ENCODE measurements around the gene ZSCAN31.

DNA sequence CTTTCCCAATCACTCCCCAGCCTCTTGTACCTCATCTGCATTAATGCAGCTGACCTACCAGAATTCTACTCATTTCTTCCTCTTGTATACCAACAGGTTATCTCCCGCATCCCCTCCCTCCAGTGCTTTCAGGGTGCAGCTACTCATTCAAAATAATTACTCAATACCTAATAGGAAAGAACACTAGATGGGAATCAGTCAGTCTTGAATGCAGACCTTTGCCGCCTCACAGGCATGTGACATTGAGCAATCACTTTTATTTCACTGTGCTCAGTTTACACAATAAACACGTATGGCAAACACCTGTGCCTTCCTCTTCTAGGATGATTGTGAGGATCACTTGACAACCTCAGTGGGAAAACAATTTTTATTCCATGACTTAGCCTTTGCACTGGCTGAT lies 13.3 kb downstream of the ZSCAN31 start:
- TF ChIP-seq, protein P1, sequence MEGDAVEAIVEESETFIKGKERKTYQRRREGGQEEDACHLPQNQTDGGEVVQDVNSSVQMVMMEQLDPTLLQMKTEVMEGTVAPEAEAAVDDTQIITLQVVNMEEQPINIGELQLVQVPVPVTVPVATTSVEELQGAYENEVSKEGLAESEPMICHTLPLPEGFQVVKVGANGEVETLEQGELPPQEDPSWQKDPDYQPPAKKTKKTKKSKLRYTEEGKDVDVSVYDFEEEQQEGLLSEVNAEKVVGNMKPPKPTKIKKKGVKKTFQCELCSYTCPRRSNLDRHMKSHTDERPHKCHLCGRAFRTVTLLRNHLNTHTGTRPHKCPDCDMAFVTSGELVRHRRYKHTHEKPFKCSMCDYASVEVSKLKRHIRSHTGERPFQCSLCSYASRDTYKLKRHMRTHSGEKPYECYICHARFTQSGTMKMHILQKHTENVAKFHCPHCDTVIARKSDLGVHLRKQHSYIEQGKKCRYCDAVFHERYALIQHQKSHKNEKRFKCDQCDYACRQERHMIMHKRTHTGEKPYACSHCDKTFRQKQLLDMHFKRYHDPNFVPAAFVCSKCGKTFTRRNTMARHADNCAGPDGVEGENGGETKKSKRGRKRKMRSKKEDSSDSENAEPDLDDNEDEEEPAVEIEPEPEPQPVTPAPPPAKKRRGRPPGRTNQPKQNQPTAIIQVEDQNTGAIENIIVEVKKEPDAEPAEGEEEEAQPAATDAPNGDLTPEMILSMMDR (IDR thresholded peaks at IDR 0.05 in 2 of 3, conservative IDR thresholded peaks at IDR 0.05 in 1 of 3; ENCODE audit: insufficient read depth in 2 of 3, low read depth in 1 of 3, low read length in 3 of 3): no peak
- no peak for TF ChIP-seq SIN3A (IDR thresholded peaks at IDR 0.05; ENCODE audit: borderline replicate concordance in 2 of 2, control insufficient read depth in 1 of 2, low read depth in 2 of 2, low read length in 2 of 2)
- no peak for TF ChIP-seq TRIM24 (IDR thresholded peaks at IDR 0.05)
- TF ChIP-seq SRF (CRISPR knock-in tag; IDR thresholded peaks at IDR 0.05): no peak
- no peak for TF ChIP-seq FOXM1 (IDR thresholded peaks at IDR 0.05; ENCODE audit: low read depth)
- no peak for TF ChIP-seq FOXM1 (CRISPR knock-in tag; IDR thresholded peaks at IDR 0.05; ENCODE audit: low read depth)
- no peak for TF ChIP-seq ZC3H11A (IDR thresholded peaks at IDR 0.05; ENCODE audit: low read depth, low read length)
- no peak for TF ChIP-seq CHD2 (IDR thresholded peaks at IDR 0.05; ENCODE audit: low read depth, low read length)
- TF ChIP-seq, protein P2, sequence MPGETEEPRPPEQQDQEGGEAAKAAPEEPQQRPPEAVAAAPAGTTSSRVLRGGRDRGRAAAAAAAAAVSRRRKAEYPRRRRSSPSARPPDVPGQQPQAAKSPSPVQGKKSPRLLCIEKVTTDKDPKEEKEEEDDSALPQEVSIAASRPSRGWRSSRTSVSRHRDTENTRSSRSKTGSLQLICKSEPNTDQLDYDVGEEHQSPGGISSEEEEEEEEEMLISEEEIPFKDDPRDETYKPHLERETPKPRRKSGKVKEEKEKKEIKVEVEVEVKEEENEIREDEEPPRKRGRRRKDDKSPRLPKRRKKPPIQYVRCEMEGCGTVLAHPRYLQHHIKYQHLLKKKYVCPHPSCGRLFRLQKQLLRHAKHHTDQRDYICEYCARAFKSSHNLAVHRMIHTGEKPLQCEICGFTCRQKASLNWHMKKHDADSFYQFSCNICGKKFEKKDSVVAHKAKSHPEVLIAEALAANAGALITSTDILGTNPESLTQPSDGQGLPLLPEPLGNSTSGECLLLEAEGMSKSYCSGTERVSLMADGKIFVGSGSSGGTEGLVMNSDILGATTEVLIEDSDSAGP (CRISPR knock-in tag; IDR thresholded peaks at IDR 0.05): no peak
- TF ChIP-seq, protein P3, sequence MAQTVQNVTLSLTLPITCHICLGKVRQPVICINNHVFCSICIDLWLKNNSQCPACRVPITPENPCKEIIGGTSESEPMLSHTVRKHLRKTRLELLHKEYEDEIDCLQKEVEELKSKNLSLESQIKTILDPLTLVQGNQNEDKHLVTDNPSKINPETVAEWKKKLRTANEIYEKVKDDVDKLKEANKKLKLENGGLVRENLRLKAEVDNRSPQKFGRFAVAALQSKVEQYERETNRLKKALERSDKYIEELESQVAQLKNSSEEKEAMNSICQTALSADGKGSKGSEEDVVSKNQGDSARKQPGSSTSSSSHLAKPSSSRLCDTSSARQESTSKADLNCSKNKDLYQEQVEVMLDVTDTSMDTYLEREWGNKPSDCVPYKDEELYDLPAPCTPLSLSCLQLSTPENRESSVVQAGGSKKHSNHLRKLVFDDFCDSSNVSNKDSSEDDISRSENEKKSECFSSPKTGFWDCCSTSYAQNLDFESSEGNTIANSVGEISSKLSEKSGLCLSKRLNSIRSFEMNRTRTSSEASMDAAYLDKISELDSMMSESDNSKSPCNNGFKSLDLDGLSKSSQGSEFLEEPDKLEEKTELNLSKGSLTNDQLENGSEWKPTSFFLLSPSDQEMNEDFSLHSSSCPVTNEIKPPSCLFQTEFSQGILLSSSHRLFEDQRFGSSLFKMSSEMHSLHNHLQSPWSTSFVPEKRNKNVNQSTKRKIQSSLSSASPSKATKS (CRISPR knock-in tag; IDR thresholded peaks at IDR 0.05): no peak

All from K562 (cell line).